Measurements from ENCODE around the gene APBA2.

APBA2 gene

DNA sequence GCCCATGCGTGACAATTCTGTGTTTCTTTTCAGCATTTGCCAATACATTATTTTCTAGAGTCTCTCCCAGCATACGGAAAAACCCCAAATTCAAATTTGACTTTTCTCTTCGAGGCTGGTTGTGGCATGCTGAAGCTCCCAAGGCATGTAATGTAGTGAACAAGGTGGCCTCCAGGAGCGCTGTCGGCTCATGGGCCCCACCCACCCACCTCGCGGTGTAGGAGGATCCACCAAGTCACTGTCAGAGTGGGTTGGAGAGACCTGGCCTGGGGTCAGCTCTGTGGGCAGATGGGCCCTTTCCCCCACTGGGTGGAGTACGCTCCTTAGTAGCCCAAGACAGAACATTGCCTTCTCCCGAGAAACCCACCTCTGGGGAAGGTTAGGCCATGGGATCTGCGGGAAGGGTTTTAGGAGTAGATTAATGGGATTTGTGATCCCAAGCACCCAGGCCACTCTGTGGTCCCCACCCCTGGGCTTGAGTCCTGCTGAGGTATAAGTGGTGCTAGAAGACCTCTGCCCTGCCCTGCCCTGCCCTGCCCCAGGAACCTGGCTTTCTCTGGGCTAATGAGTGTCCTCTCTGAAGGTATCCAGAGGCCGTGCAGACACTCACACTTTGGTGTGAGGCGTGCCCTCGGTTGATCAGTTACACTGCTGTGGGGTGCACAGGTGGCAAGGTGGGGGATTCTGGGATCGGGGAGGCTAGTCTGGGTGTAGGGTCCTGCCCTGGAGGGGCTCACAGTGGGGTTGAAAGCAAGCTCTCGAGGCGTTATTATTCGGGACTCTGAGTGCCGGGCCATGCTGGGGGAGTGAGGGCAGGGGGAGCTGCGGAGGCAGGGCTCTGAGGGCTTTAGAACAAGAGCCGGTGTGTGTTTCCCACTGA, 97.9 kb downstream of the APBA2 start:
- no peak for DNase-seq (ENCODE audit: low spot score)

DNA sequence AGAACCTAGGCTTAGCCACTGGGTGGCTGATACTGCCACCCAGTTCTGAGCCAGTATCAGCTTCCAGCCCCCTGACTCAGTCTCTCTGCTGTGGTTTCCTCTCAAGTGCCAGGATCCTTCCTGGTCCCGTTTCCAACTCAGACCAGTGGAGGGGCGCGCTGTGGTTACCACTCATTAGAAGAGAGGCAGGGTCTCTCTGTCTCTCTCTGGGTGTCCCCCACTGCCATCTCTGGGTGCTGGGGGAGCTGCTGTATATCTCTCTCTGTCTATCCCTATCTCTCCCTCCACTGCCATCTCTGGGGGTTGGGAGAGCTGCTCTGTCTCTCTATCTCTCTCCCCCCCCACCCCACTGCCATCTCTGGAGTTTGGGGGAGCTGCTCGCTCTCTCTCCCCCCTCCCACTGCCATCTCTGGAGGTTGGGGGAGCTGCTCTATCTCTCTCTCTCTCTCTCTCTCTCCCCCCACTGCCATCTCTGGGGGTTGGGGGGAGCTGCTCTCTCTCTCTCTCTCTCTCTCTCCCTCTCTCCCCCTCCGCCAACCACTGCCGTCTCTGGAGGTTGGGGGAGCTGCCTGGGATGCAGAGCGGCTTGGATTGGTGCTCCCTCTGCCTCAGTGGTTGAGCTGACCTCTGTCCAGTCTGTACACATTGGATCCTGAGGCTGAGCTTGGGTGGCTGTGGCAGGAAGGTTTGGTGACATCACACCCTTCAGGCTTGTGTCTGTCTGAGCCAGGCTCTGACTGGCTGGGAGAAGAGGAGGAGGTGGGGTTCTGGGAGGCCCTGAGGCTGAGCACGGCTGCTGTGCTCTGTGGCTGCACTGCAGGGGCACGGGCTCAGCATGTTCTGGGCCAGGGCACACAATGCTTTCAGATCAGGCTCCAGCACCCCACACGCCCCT, 98.9 kb downstream of the APBA2 start:
- DNase-seq (ENCODE audit: low spot score): peak; percentile 60

DNA sequence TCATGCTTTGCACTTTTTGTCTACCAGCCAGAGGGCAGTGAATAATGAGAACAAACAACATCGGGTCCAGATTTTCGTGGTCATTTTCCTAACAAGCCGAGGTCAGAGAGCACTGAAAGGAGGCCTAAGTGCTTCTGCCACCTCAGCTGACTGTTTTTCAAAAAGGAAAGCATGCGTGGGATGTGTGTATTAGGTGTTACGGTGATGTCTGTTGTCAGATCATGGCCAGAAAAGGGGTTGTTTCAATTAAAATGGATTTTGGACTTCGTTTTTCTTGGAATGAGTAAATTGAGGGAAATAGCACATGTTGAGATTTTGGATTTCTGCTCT, 99.5 kb downstream of the APBA2 start:
- DNase-seq (ENCODE audit: low spot score): no peak

DNA sequence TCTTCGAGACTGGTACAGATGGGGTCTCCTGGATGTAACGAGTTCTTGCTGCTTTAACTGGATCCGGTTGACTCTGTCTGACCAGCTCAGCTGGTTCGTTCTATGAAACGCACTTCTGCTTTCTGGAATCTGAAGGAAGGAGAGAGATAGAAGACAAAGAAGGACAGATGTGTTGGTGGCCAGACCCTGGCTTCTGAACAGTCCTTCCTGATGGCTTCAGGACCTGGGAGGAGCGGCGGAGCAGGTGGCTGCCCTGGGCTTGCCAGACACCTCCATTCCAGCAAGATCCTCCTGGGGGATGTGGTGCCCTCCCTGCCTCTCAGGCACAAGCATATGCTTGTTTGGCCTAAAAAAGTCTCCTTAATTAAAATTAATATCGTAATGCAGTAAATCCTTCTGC, 99.9 kb downstream of the APBA2 start:
- no peak for DNase-seq (ENCODE audit: low spot score)

DNA sequence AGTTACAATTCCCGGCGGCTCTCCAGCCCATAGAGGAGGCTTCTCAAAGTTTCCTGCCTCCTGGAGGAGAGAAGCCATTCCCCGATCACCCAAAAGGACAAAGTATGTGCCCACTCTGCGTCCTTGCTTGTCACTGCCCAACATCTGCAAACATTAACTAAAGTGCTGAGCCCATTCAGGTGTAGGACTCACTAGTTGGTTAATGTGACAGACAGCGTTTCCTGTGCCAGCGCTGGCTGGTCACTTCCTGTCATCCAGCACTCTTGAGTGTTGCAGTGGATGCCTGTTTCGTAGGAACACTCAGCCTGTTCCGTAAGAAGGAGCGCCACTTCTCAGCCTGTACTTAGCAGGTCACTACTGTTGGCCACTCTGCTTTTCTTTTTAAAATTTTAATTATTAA, 100.3 kb downstream of the APBA2 start:
- no peak for DNase-seq (ENCODE audit: low spot score)

DNA sequence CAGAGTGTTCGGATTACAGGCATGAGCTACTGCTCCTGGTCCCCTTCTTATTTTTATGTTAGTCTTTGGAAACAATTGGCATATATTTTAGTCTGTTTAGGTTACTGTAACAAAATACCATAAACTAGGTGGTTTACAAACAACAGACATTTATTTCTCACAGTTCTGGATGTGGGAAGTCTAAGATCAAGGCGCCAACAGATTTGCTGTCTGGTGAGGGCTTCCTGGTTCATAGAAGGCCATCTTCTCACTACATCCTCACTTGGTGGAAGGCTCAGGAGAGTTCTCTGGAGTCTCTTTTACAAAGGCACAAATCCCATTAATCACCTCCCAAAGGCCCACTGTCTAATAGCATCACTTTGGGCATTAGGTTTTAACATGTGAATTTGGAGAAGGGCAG, 101.0 kb downstream of the APBA2 start:
- DNase-seq (ENCODE audit: low spot score): no peak

DNA sequence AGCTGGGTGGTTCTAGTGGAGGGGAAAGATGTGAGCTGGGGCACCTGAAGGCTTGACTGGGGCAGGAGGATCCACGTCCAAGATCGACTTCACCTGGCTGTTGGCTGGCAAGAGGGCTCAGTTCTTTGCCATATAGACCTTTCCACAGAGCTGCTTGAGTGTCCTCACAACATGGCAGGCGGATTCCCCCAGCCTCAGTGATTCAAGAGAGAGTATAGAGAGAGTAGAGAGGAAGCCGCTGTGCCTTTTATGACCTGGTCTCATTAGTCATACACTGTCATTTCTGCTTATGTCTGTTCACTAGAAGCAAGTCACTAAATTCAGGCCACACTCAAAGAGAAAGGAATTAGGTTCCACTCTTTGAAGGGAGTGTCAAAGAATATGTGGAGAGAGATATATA, 101.6 kb downstream of the APBA2 start:
- DNase-seq (ENCODE audit: low spot score): no peak

DNA sequence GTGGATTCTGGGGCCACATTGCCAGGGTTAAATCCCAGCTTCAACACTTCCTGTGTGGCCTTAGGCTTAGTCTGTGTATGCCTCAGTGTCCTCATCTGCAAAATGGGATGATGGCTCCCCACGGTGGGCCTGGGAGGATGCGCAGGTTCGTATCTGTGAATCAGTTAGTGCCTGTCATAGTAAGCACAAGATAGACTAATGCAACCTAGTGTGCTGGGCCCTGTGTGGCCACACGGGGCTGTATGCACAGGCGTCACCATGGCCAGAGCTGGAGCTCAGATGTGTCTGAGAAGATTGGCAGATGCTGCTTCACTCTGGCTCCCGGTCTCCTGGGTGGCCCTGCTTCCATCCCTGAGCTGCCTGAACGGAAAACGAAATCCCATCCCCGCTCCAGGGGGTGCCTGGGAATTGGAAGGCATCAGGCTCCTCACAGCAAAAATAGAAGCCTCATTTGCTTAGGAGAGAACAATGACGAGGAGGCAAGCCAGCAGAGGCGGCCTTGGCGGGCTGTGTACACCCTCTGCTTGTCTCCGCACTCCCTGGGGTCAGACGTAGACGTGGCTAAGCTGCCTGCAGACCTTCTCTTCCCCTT, 103.6 kb downstream of the APBA2 start:
- DNase-seq (ENCODE audit: low spot score): no peak

DNA sequence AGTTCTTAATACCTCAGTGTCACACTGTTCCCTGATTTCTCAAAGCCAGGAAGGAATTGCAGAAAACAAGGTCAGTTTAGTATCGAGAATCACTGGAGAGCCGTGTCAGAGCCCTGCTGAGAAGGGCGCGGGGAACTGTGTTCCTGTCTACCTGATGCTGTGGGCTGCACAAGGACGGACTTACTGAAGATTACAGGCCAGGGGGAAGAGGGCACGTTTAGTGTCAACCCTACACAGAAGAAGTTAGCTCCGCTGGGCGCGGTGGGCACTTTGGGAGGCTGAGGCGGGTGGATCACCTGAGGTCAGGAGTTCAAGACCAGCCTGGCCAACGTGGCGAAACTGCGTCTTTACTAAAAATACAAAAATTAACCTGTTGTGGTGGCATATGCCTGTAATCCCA, 104.1 kb downstream of the APBA2 start:
- no peak for DNase-seq (ENCODE audit: low spot score)

DNA sequence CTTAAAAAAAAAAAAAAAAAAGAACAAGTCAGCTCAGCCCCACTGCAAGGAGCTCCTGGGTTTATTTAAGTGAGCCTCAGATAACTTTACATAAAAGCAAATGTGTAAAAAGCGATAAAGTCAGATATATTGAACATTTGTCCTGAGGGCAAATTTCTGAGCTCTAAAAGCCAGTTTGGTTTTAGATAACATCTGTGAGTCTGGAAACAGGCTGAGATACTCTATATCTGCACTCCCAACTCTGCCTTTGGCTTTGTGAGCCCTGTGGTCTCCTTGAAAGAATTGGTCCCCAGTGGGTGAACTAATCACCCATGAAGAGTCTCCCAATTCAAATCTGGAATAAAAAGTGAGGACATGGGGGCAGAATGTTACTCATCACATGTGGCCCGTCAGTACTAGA, 104.6 kb downstream of the APBA2 start:
- no peak for DNase-seq (ENCODE audit: low spot score)

DNA sequence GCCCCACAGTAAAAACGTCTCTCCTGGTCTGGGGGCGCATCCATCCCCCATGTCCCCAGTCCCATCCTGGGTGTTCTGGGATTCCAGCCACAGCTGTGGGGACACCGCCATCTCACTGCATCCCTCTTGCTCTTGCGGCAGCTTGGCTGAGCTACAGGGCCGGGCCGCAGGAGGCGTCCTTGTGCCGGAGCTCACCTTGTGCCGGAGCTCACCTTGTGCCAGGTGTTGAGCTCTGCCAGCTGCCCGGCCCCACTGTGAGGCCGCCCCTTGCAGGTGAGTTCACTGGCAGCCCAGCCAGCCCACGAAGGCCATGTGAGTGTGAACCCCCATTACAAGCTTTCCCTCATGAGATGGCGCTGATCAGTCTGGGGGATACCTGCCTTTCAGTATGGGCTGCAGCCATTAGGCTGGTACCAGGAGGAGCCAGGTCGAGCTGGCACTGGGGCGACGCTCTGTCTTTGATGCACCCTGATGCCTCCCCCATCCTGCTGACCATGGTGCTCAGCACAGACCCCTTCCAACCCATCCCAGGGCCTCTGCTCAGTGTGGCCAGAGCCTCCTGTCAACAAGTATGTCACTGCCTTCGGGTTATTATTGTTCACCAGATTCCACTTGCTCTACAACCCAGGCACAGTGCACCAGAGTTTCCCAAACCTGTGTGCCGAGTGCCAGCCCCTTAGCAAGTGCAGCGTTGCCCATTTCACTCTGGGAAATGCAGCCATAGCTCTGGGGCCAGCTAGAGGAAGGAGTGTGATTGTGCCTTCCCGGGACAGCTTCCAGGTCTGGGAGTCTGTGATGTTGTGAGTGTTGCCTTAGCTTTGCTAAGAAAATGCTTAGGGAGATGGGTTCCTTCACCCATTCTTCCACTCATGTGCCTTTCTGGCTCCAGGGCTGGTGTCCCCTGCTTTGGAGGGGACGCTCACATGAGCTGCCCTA, 105.7 kb downstream of the APBA2 start:
- DNase-seq (ENCODE audit: low spot score): no peak

DNA sequence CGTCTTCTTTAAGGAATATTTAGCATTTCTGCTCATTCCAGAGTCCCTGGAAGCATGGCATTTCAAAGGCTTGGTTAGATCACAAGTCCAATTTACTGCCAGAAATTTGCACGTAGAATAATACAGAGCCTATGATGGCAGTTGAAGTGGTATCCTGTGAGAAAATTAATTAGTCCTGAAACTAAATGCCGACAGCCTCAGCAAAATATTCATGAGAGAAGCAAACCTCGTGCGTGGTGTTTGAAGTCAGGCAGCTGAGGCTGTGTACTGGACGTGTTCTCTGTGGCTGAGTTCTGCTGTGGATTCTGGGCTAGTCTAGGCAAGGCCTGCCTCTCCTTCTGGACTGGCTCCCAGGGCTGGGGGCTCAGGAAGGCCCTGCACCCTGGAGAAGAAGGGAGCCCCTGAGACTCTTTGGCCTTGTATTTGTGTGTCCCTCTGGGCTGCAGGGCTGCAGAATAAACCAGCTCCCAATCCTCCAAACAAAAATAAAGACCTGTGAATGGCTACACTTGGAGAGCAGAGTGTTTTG, 106.6 kb downstream of the APBA2 start:
- no peak for DNase-seq (ENCODE audit: low spot score)

DNA sequence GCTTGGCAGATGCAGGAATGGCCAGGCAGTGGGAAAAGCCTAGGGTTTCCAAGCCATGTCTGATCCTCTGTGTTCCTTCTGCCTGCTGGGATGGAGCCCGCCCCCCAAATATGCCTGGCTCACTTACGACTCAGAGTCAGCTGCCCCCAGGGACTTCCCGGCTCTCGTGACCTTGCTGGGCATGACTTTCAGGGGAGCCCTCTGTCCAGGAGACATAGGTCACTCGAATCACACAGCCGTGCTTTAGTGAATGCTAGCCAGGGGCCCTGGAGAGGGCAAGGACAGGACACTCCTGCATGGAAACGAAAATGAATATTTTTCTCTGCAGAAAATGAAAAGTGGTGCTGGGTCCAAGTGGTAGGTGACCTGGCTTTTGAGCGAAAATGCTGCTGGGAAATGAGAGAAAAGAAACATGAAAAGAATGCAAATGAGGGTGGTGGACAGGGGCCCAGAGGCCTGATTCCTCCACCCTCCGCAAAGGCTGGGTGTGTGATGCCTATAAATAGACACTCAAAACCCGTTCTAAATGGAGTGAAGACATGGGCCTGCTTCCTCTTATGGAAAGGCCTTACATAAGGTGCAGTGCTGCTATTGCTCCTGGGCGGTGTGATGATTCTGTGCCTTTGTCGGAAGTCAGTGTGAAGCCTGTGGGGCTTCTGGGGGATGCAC, 107.4 kb downstream of the APBA2 start:
- no peak for DNase-seq (ENCODE audit: low spot score)

DNA sequence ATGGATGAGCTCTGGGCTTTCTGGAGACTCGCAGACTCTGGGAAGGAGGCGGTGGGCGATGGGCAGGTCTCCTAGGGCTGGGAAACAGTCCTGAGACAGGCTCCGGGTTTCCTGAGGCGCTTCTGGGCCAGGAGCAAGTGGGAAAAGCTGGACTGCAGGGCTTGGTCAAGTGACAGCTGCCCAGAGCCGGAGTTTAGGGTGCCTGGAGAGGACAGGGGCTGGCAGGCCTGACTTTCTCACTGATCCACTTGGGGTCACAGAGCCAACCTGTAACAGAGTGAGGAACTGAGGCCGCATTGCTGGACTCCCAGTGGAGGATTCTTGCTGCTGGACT, 107.9 kb downstream of the APBA2 start:
- no peak for DNase-seq (ENCODE audit: low spot score)

DNA sequence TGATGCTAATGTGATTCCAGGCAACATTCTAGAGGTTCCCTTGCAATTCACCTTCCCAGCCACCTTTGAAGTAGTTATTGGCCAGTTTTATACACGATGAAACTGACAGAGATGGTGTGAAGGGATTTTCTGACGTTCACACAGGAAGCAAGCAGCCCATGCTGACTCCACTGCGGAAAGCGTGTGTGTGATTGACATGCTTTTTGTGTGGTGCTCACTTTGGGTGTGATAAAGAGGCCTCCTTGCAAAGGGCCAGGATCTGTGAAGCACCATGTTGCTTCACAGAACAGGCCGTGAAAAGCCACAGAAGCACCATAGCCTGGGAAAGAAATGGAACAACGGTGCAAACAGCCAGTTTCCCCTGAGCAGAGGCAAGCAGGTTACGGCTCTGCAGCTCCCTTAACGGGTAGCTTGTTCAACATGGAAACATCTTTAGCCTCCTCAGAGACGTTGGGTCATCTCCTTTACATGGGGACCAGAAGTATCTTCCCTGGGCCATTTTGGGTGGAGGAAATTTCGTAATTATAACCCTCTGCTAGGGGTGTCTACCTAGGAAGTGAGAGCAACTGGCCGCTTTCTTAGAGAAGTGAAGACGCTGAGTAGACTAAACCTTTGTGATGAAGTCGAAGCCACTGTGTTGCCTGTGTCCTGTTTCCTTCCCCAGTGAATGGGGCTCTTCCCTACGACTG, 108.5 kb downstream of the APBA2 start:
- no peak for DNase-seq (ENCODE audit: low spot score)

DNA sequence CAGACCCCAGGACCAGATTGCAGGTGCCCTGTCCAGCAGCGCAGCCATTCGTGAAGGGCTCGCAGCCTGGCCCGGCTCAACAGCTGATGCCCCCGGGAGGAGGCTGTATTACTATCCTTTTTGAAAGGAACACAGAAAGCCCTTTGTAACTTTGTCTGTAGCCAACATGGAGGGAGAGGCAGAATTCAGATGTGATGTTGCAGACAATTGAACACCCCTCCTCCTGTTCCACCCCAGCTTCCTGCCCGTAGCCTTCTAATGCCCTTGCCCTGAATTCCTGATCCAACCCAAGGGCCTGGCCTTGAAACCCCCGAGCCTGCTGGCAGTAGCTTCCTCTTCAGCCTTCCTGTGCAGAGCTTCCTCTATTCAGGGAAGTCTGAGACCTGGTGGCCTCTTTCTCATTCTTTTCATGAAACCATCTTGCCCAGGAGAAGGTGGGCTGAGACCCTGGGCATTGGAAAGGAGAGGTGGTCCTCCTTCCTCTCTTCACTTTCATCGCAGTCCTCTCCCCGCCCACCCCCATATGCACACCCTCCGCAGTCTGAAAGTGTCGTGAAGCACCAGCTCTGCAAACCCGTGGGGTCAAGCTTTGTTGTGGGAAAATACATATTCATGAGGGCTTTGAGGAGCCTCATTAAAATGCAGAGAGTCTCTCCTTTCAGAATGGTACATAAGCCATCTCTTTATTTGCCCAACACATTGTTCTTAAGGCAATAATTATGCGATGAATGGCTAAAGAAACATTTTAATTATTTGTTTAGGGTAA, 109.2 kb downstream of the APBA2 start:
- DNase-seq (ENCODE audit: low spot score): no peak

DNA sequence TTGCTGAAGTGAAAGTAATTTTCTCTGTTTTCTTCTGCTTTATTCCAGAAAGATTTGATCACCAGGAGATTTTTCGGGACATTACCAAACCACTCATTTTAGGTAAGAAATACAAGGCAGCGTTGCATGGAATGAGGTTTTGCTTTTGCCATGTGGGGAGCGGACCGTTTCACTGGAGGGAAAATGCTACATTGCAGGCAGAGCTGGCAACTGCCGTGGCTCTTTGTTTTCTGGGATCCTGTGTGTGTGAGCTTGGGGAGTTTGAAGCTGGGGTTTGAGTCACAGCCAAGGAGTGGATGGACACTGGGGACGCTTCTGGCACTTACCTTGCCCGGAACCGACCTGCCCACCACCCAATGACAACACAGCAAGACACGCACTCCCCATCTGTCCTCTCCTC, 109.9 kb downstream of the APBA2 start:
- no peak for DNase-seq (ENCODE audit: low spot score)

DNA sequence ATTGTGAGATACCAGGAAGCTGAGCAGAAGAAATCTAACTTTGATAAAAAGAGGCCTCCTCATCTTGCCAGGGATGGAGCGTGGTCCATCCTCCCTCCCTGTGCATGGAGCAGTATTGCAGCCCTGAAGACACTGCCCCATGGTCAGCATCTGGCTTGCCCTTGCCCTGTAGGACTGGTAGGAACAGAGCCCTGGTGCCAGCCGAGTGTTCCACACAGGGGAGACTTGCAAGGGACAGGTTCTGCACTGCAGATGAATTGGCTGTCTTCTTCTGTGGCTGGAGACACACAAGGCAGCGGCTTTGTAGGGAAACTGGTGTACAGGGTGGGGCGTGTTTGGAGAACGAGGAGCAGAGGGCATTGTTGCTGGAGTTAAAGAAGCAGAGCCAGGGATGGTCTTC, 110.5 kb downstream of the APBA2 start:
- no peak for DNase-seq (ENCODE audit: low spot score)

DNA sequence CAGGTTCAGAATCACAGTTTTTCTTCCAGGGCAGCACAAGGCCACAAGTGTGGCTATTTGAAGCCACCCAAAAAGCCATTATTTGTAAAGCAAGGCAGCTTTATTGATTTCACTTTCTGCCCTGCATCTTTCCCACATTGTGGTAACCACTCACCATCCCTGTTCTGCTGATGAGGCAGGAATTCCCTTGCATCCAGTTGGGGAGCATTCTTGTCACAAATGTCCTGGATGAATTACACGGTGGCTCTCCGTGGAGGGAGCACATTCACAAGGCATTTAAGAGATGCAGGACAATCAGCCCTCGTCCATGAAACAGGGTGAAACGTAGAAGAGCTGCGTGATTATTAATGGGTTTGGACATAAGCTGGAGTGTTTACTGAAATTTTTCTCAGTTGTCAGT, 111.2 kb downstream of the APBA2 start:
- DNase-seq (ENCODE audit: low spot score): no peak

DNA sequence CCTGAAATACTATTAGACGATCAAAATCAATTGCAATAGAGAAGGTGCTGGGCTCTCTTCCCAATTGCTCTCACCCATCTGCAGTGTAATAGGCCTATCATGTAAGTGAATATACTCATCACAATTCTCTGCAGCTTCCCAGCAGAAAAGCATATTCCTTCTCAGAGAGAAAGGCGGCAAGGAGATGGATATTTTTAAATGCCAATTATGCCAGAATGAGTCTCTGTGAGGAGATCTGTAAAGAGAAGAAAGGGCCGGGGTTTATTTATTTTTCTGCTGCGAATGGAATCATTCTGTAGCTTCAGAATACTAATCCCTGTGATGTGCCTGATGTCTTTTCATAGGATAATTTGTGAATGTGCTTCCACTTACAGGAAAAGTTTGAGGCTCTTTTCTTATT, 112.0 kb downstream of the APBA2 start:
- no peak for DNase-seq (ENCODE audit: low spot score)
